Body of pancreas (tissue), 4 donors: ENCODE data around the gene KIAA0825.

Experiments used
- POLR2A ChIP-seq, 3 donors: fragments of 450-650 bp; IDR thresholded peaks; one replicate each; pipeline ENCODE4 v1.6.1; 2016; ENCODE audit warnings: antibody characterized with exemption in 3 of 3, mild to moderate bottlenecking in 2 of 3
- TF ChIP-seq, protein P1 (sequence below), 7 experiments: fragments of 450-650 bp in 4 of 7; fragments of 200-600 bp in 3 of 7; sonication (generic) in 3 of 7; IDR thresholded peaks; one replicate each; pipeline ENCODE4 v1.5.1; 2016 to 2019; ENCODE audit warnings: antibody characterized with exemption in 7 of 7

DNA sequence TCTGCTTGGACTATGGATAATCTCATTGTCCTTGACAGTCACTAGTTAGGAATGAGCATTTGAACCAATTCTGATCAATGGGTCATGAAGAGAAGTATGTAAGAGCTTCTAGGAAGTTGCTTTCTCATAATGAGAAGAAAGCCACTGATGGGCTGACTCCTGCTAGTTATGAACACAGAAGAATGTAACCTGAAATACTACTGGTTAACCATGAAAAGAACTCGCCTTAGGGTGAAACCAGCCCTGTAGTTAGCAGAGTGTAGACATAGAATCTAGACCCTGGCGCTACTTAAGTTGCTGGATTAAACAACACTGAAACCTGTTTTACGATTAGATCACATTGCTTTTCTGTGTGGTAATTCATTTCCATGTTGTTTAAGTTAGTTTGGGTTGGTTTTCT is 26.6 kb upstream of the KIAA0825 start:
- no peak for TF ChIP-seq POLR2A (IDR thresholded peaks at IDR 0.05)
- TF ChIP-seq, protein P1, sequence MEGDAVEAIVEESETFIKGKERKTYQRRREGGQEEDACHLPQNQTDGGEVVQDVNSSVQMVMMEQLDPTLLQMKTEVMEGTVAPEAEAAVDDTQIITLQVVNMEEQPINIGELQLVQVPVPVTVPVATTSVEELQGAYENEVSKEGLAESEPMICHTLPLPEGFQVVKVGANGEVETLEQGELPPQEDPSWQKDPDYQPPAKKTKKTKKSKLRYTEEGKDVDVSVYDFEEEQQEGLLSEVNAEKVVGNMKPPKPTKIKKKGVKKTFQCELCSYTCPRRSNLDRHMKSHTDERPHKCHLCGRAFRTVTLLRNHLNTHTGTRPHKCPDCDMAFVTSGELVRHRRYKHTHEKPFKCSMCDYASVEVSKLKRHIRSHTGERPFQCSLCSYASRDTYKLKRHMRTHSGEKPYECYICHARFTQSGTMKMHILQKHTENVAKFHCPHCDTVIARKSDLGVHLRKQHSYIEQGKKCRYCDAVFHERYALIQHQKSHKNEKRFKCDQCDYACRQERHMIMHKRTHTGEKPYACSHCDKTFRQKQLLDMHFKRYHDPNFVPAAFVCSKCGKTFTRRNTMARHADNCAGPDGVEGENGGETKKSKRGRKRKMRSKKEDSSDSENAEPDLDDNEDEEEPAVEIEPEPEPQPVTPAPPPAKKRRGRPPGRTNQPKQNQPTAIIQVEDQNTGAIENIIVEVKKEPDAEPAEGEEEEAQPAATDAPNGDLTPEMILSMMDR (IDR thresholded peaks at IDR 0.05), result no peak
